Stimulated activated CD8-positive, alpha-beta memory T cell treated with anti-CD3 and anti-CD28 coated beads, Interleukin-7, amount 100 ng/mL, for 24 hours (primary cell): Measurements from ENCODE around the gene GRHL1.

Experiments used
- DNase-seq: peaks from one replicate; pipeline ENCODE4 v3.0.0-alpha.2; 2020; ENCODE audit warnings: low read depth

The GRHL1 gene

GRCh38 chr2:9994462-9994861 lies 43.0 kb downstream of the GRHL1 start:
- DNase-seq, result no peak

- DNase-seq, result no peak
Measured at GRCh38 chr2:9995059-9995458, 43.6 kb downstream of the GRHL1 start.

- no peak for DNase-seq
Measured at GRCh38 chr2:9996321-9996720, 44.8 kb downstream of the GRHL1 start.

- DNase-seq, result no peak
Measured at GRCh38 chr2:9997936-9998335, 46.4 kb downstream of the GRHL1 start.

GRCh38 chr2:9998916-9999654 lies 47.6 kb downstream of the GRHL1 start:
- no peak for DNase-seq

- DNase-seq, result no peak
Measured at GRCh38 chr2:9999693-10000092, 48.2 kb downstream of the GRHL1 start.

- no peak for DNase-seq
Measured at GRCh38 chr2:10000541-10000940, 49.0 kb downstream of the GRHL1 start.

GRCh38 chr2:10001586-10001985 lies 50.1 kb downstream of the GRHL1 start:
- DNase-seq, result no peak

GRCh38 chr2:10002109-10002508 lies 50.6 kb downstream of the GRHL1 start:
- no peak for DNase-seq

- no peak for DNase-seq
Measured at GRCh38 chr2:10002681-10003080, 51.2 kb downstream of the GRHL1 start.

GRCh38 chr2:10003206-10004125 lies 52.0 kb downstream of the GRHL1 start:
- DNase-seq, result no peak

GRCh38 chr2:10004401-10004800 lies 52.9 kb downstream of the GRHL1 start:
- no peak for DNase-seq

- no peak for DNase-seq
Measured at GRCh38 chr2:10004836-10005235, 53.3 kb downstream of the GRHL1 start.

GRCh38 chr2:10005461-10006235 lies 54.2 kb downstream of the GRHL1 start:
- DNase-seq, result no peak

GRCh38 chr2:10006236-10007161 lies 55.0 kb downstream of the GRHL1 start:
- no peak for DNase-seq

- DNase-seq, result no peak
Measured at GRCh38 chr2:10007435-10007834, 55.9 kb downstream of the GRHL1 start.

GRCh38 chr2:10007921-10008808 lies 56.7 kb downstream of the GRHL1 start:
- no peak for DNase-seq

- no peak for DNase-seq
Measured at GRCh38 chr2:10008809-10009176, 57.3 kb downstream of the GRHL1 start.

GRCh38 chr2:10009271-10009810 lies 57.8 kb downstream of the GRHL1 start:
- no peak for DNase-seq
